ENCODE results near the gene CFAP70. TPM values are rescaled to one million over a fixed set of nuclear protein-coding genes. Genes with fewer than 3 reads are reported as not detected.

CFAP70 gene
- total RNA-seq, 1 experiment from 2014 or later = 2.9 TPM

DNA sequence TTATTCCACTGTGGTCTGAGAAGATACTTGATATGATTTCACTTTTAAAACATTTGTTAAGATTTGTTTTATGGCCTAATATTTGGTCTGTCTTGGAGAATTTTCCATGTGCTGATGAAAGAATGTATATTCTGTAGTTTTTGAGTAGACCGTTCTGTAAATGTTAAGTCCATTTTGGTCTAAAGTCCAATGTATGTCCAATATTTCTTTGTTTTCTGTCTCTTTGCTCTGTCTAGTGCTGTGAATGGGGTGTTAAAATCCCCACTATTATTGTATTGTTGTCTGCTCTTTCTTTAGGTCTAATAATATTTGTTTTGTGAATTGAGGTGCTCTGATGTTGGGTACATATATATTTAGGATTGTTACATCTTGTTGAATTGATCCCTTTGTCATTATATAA lies 142.9 kb downstream of the CFAP70 start:
- H4K20me1 ChIP-seq (ENCODE audit: insufficient read depth) = no peaks in the 10 kb centered on the region
- no peak overlapping the region for H3K27ac ChIP-seq (ENCODE audit: low read depth, low read length)
- CTCF ChIA-PET = no interaction called here
- BruUV-seq (replicated peaks) = no TSS peak
- POLR2A ChIA-PET = no interaction called here
- DNase-seq (ENCODE audit: low read depth, low spot score) (no peak), ATAC-seq (no peak)
- no peak overlapping the region for H3K9ac ChIP-seq (ENCODE audit: low read length)
- H3K9me3 ChIP-seq (ENCODE audit: control insufficient read depth in 1 of 2, insufficient read depth in 1 of 2, low read depth in 1 of 2, low read length in 2 of 2) = no peaks in the 10 kb centered on the region
- H3K36me3 ChIP-seq (ENCODE audit: control insufficient read depth in 1 of 2, insufficient read depth in 2 of 2, low read length in 2 of 2) = no peaks in the 10 kb centered on the region
- RAD21 ChIA-PET (ENCODE audit: low non-redundant PET in 1 of 2, low total read pairs in 2 of 2, uncharacterized antibody in 2 of 2, unreplicated experiment in 2 of 2) = no interaction called here
- no peaks in the 10 kb centered on the region for H3K79me2 ChIP-seq (ENCODE audit: insufficient read depth, low read length)
- H2AFZ ChIP-seq (ENCODE audit: low read depth, low read length, poor library complexity, severe bottlenecking) = no peak overlapping the region
- TF ChIP-seq EGR1 (IDR thresholded peaks at IDR 0.05; ENCODE audit: low read depth) (no peak), ELF1 (IDR thresholded peaks at IDR 0.05; ENCODE audit: borderline replicate concordance, low read depth) (no peak), EZH2phosphoT487 (IDR thresholded peaks at IDR 0.05; ENCODE audit: borderline replicate concordance) (no peak), POLR2A (IDR thresholded peaks at IDR 0.05; ENCODE audit: borderline replicate concordance, extremely low read depth, insufficient read depth, insufficient read length) (no peak), ZFX (IDR thresholded peaks at IDR 0.05) (no peak), RAD21 (IDR thresholded peaks at IDR 0.05; ENCODE audit: low read depth) (no peak), SRF (IDR thresholded peaks at IDR 0.05; ENCODE audit: low read depth) (no peak), TCF7L2 (IDR thresholded peaks at IDR 0.05; ENCODE audit: borderline replicate concordance, extremely low read depth, insufficient read depth, insufficient read length) (no peak)
- TF ChIP-seq, protein P1, sequence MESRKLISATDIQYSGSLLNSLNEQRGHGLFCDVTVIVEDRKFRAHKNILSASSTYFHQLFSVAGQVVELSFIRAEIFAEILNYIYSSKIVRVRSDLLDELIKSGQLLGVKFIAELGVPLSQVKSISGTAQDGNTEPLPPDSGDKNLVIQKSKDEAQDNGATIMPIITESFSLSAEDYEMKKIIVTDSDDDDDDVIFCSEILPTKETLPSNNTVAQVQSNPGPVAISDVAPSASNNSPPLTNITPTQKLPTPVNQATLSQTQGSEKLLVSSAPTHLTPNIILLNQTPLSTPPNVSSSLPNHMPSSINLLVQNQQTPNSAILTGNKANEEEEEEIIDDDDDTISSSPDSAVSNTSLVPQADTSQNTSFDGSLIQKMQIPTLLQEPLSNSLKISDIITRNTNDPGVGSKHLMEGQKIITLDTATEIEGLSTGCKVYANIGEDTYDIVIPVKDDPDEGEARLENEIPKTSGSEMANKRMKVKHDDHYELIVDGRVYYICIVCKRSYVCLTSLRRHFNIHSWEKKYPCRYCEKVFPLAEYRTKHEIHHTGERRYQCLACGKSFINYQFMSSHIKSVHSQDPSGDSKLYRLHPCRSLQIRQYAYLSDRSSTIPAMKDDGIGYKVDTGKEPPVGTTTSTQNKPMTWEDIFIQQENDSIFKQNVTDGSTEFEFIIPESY (IDR thresholded peaks at IDR 0.05; ENCODE audit: extremely low read depth, insufficient replicate concordance, low read length) = no peak
- TF ChIP-seq, protein P2, sequence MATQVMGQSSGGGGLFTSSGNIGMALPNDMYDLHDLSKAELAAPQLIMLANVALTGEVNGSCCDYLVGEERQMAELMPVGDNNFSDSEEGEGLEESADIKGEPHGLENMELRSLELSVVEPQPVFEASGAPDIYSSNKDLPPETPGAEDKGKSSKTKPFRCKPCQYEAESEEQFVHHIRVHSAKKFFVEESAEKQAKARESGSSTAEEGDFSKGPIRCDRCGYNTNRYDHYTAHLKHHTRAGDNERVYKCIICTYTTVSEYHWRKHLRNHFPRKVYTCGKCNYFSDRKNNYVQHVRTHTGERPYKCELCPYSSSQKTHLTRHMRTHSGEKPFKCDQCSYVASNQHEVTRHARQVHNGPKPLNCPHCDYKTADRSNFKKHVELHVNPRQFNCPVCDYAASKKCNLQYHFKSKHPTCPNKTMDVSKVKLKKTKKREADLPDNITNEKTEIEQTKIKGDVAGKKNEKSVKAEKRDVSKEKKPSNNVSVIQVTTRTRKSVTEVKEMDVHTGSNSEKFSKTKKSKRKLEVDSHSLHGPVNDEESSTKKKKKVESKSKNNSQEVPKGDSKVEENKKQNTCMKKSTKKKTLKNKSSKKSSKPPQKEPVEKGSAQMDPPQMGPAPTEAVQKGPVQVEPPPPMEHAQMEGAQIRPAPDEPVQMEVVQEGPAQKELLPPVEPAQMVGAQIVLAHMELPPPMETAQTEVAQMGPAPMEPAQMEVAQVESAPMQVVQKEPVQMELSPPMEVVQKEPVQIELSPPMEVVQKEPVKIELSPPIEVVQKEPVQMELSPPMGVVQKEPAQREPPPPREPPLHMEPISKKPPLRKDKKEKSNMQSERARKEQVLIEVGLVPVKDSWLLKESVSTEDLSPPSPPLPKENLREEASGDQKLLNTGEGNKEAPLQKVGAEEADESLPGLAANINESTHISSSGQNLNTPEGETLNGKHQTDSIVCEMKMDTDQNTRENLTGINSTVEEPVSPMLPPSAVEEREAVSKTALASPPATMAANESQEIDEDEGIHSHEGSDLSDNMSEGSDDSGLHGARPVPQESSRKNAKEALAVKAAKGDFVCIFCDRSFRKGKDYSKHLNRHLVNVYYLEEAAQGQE (IDR thresholded peaks at IDR 0.05; ENCODE audit: low read depth) = no peak
- H3K4me3 ChIP-seq (replicated peaks in 1 of 2; ENCODE audit: low read depth in 1 of 2, low read length in 2 of 2) = no peak overlapping the region
- no peaks in the 10 kb centered on the region for H3K9me2 ChIP-seq (ENCODE audit: insufficient read depth)
- no peaks in the 10 kb centered on the region for H3K27me3 ChIP-seq (ENCODE audit: insufficient read depth, low read length)
- no peak overlapping the region for H3K4me2 ChIP-seq (ENCODE audit: low read length)
- intact Hi-C loops (cut with micrococcal nuclease) = no loop called here
- no peaks in the 10 kb centered on the region for H3K4me1 ChIP-seq (ENCODE audit: control insufficient read depth in 1 of 2, insufficient read depth in 2 of 2, low read length in 2 of 2)
